ENCODE measurements around the gene C15orf40.
"Not testable (repeated sequence)": the region's sequence is repeated elsewhere in the genome, so short reads cannot be mapped to it uniquely, and the experiment has no call there.

The C15orf40 gene

GRCh38 chr15:82951472-82952157 is 59.8 kb downstream of the C15orf40 start:
- DNase-seq (ENCODE audit: low spot score), result no peak

- no peak for DNase-seq (ENCODE audit: low spot score)
Measured at GRCh38 chr15:82950746-82951370, 60.6 kb downstream of the C15orf40 start.

GRCh38 chr15:82950295-82950694 is 61.1 kb downstream of the C15orf40 start:
- no peak for DNase-seq (ENCODE audit: low spot score)

- DNase-seq (ENCODE audit: low spot score), result no peak
Measured at GRCh38 chr15:82946155-82946701, 65.2 kb downstream of the C15orf40 start.

GRCh38 chr15:82945326-82945725 is 66.1 kb downstream of the C15orf40 start:
- no peak for DNase-seq (ENCODE audit: low spot score)

GRCh38 chr15:82944821-82945220 is 66.6 kb downstream of the C15orf40 start:
- no peak for DNase-seq (ENCODE audit: low spot score)

GRCh38 chr15:82944056-82944455 is 67.4 kb downstream of the C15orf40 start:
- DNase-seq (ENCODE audit: low spot score), result no peak

- no peak for DNase-seq (ENCODE audit: low spot score)
Measured at GRCh38 chr15:82943176-82943575, 68.3 kb downstream of the C15orf40 start.

GRCh38 chr15:82942691-82943090 is 68.7 kb downstream of the C15orf40 start:
- no peak for DNase-seq (ENCODE audit: low spot score)

- not testable (repeated sequence) for DNase-seq (ENCODE audit: low spot score)
Measured at GRCh38 chr15:82939678-82940077, 71.8 kb downstream of the C15orf40 start.
